ENCODE data around the gene GDAP1L1.

GDAP1L1 gene

DNA sequence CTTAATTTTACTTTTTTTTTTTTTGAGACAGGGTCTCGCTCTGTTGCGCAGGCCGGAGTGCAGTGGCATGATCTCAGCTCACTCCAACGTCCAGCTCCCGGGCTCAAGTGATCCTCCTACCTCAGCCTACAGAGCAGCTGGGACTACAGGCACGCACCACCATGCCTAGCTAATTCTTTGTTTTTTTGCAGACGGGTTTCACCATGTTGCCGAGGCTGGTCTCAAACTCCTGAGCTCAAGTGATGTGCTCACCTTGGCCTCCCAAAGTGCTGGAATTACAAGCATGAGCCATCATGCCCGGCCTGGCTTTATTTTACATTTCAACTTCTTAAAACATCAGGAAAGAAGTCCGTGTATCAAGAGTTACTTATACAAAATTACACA, 42.3 kb upstream of the GDAP1L1 start:
- no peak for DNase-seq (ENCODE audit: low read depth, low spot score)
- H3K36me3 ChIP-seq (ENCODE audit: insufficient read depth, insufficient read length, low read length) = peaks cover 58% of the 10 kb centered on the region
- no peaks in the 10 kb centered on the region for H3K4me1 ChIP-seq (ENCODE audit: insufficient read depth, insufficient read length)
- no peaks in the 10 kb centered on the region for H3K27me3 ChIP-seq (ENCODE audit: insufficient read depth, insufficient read length)
- TF ChIP-seq SUZ12 (IDR thresholded peaks at IDR 0.05; ENCODE audit: extremely low read depth, insufficient read depth, insufficient read length) (no peak), YY1 (IDR thresholded peaks at IDR 0.05; ENCODE audit: insufficient read depth, insufficient read length) (no peak), ZNF274 (IDR thresholded peaks at IDR 0.05; ENCODE audit: low read depth, low read length) (no peak)
- no peak overlapping the region for H3K4me3 ChIP-seq (ENCODE audit: insufficient read length, low read depth)
- H3K9me3 ChIP-seq (ENCODE audit: insufficient read depth, low read length) = no peaks in the 10 kb centered on the region
- no peak overlapping the region for H3K9ac ChIP-seq (ENCODE audit: insufficient read length, low read depth)

- no peaks in the 10 kb centered on the region for H3K9me3 ChIP-seq (ENCODE audit: insufficient read depth, low read length)
- peaks cover 45% of the 10 kb centered on the region for H3K36me3 ChIP-seq (ENCODE audit: insufficient read depth, insufficient read length, low read length)
- H3K27me3 ChIP-seq (ENCODE audit: insufficient read depth, insufficient read length) = no peaks in the 10 kb centered on the region
- TF ChIP-seq YY1 (IDR thresholded peaks at IDR 0.05; ENCODE audit: insufficient read depth, insufficient read length) (no peak), ZNF274 (IDR thresholded peaks at IDR 0.05; ENCODE audit: low read depth, low read length) (no peak), SUZ12 (IDR thresholded peaks at IDR 0.05; ENCODE audit: extremely low read depth, insufficient read depth, insufficient read length) (no peak)
- DNase-seq (ENCODE audit: low read depth, low spot score) = no peak
- H3K4me1 ChIP-seq (ENCODE audit: insufficient read depth, insufficient read length) = no peaks in the 10 kb centered on the region
- H3K9ac ChIP-seq (ENCODE audit: insufficient read length, low read depth) = no peak overlapping the region
- H3K4me3 ChIP-seq (ENCODE audit: insufficient read length, low read depth) = no peak overlapping the region
Observed at GRCh38 chr20:44206132-44206531, 41.0 kb upstream of the GDAP1L1 start.

DNA sequence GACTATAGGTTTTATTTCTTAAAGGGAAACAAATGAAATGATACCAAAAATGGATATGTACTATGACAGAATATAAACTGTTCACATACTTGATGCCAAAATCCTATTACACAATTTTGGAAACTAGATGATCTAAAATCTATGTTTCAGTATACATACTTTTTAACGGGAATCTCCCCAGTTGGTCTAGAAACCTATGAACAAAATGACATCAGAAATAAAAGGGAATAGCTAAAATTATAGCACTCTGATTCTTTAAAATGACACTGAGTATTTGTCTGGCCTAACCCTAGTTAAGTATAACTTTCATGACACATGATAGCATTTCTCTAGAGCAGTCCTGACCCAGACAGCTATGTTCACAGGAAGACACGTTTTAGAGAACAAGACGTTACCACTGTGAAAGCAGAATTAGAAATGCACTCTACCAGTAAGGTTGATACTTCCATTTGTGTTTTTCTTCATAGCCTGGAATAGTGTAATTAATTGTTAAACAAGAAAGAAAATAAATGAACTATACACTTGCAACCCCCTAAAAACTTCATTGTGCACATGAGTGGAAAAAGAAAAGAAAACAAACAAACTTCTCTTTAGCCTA, 39.9 kb upstream of the GDAP1L1 start:
- TF ChIP-seq ZNF274 (IDR thresholded peaks at IDR 0.05; ENCODE audit: low read depth, low read length) (no peak), YY1 (IDR thresholded peaks at IDR 0.05; ENCODE audit: insufficient read depth, insufficient read length) (no peak), SUZ12 (IDR thresholded peaks at IDR 0.05; ENCODE audit: extremely low read depth, insufficient read depth, insufficient read length) (no peak)
- Histone ChIP-seq H3K9me3 (ENCODE audit: insufficient read depth, low read length) (no peaks in the 10 kb centered on the region), H3K36me3 (ENCODE audit: insufficient read depth, insufficient read length, low read length) (peaks cover 34% of the 10 kb centered on the region), H3K27me3 (ENCODE audit: insufficient read depth, insufficient read length) (no peaks in the 10 kb centered on the region), H3K4me3 (ENCODE audit: insufficient read length, low read depth) (no peak overlapping the region), H3K4me1 (ENCODE audit: insufficient read depth, insufficient read length) (no peaks in the 10 kb centered on the region), H3K9ac (ENCODE audit: insufficient read length, low read depth) (no peak overlapping the region)
- DNase-seq (ENCODE audit: low read depth, low spot score) = no peak

- Histone ChIP-seq H3K27me3 (ENCODE audit: insufficient read depth, insufficient read length) (no peaks in the 10 kb centered on the region), H3K36me3 (ENCODE audit: insufficient read depth, insufficient read length, low read length) (peaks cover 26% of the 10 kb centered on the region), H3K9ac (ENCODE audit: insufficient read length, low read depth) (no peak overlapping the region), H3K4me1 (ENCODE audit: insufficient read depth, insufficient read length) (no peaks in the 10 kb centered on the region), H3K9me3 (ENCODE audit: insufficient read depth, low read length) (no peaks in the 10 kb centered on the region), H3K4me3 (ENCODE audit: insufficient read length, low read depth) (no peak overlapping the region)
- no peak for DNase-seq (ENCODE audit: low read depth, low spot score)
- TF ChIP-seq SUZ12 (IDR thresholded peaks at IDR 0.05; ENCODE audit: extremely low read depth, insufficient read depth, insufficient read length) = no peak
- no peak for TF ChIP-seq YY1 (IDR thresholded peaks at IDR 0.05; ENCODE audit: insufficient read depth, insufficient read length)
- TF ChIP-seq ZNF274 (IDR thresholded peaks at IDR 0.05; ENCODE audit: low read depth, low read length) = no peak
Observed at GRCh38 chr20:44208165-44208564, 38.9 kb upstream of the GDAP1L1 start.

DNA sequence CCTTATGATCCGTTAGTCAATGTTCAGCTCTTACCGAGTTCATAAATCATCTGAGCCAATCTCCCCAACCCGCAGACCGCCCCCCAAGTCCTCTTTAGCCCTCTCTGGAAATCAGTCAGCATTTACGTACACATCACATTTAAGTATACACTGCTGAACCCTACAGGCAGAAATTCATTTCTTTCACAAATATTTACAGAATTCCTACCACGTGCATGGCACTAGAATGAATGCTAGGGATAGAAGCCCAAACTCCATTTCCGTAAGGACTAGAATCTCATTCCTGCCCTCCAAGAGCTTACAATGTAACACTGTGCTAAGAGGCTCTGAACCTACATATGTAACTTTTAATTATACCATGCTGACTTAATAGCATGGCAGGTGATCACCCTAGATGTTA, 38.3 kb upstream of the GDAP1L1 start:
- Histone ChIP-seq H3K27me3 (ENCODE audit: insufficient read depth, insufficient read length) (no peaks in the 10 kb centered on the region), H3K9me3 (ENCODE audit: insufficient read depth, low read length) (no peaks in the 10 kb centered on the region), H3K9ac (ENCODE audit: insufficient read length, low read depth) (peak overlapping the region; percentile 37), H3K36me3 (ENCODE audit: insufficient read depth, insufficient read length, low read length) (peaks cover 24% of the 10 kb centered on the region), H3K4me3 (ENCODE audit: insufficient read length, low read depth) (peak overlapping the region; percentile 94), H3K4me1 (ENCODE audit: insufficient read depth, insufficient read length) (no peaks in the 10 kb centered on the region)
- TF ChIP-seq ZNF274 (IDR thresholded peaks at IDR 0.05; ENCODE audit: low read depth, low read length) (no peak), YY1 (IDR thresholded peaks at IDR 0.05; ENCODE audit: insufficient read depth, insufficient read length) (no peak), SUZ12 (IDR thresholded peaks at IDR 0.05; ENCODE audit: extremely low read depth, insufficient read depth, insufficient read length) (no peak)
- DNase-seq (ENCODE audit: low read depth, low spot score) = no peak

DNA sequence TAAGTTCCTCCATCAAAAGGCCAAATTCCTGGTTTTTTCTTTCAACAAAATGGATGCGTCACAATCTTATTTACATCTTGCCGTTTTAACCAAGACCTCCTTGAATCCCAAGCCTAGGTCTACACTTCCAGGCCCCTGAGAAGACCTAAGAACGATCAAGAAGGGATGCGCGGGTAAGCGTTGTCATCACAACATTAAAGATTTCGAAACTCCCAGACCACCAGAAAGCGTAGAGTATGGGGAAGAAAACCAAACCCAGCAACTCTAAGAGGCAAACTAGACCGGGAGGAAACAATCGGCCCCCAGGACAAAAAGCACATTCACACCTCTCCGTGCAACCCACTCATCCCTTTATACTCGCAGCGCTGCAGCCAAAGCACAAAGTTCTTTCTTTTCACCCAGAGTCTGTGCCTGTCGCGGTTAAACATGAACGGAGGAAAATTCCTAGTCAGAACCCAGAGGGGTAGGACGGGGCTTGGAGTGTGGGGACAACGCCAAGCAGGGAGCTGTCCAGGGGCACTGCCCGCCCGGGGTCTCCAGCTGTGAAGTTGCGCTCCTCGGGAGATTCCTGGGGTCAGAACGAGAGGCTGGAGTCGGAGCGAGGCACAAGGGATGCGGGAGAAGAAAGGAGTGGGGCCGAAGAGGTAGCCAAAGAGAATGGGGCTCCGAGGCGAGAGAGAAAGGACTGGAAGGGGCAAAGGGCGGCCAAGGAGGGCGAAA, 37.3 kb upstream of the GDAP1L1 start:
- TF ChIP-seq YY1 (IDR thresholded peaks at IDR 0.05; ENCODE audit: insufficient read depth, insufficient read length) (no peak), SUZ12 (IDR thresholded peaks at IDR 0.05; ENCODE audit: extremely low read depth, insufficient read depth, insufficient read length) (no peak), ZNF274 (IDR thresholded peaks at IDR 0.05; ENCODE audit: low read depth, low read length) (no peak)
- Histone ChIP-seq H3K27me3 (ENCODE audit: insufficient read depth, insufficient read length) (no peaks in the 10 kb centered on the region), H3K9me3 (ENCODE audit: insufficient read depth, low read length) (no peaks in the 10 kb centered on the region), H3K4me1 (ENCODE audit: insufficient read depth, insufficient read length) (no peaks in the 10 kb centered on the region), H3K9ac (ENCODE audit: insufficient read length, low read depth) (peak overlapping the region; percentile 96), H3K36me3 (ENCODE audit: insufficient read depth, insufficient read length, low read length) (peaks cover 19% of the 10 kb centered on the region), H3K4me3 (ENCODE audit: insufficient read length, low read depth) (peak overlapping the region; percentile 94)
- DNase-seq (ENCODE audit: low read depth, low spot score) = no peak

- no peaks in the 10 kb centered on the region for H3K27me3 ChIP-seq (ENCODE audit: insufficient read depth, insufficient read length)
- no peak for TF ChIP-seq ZNF274 (IDR thresholded peaks at IDR 0.05; ENCODE audit: low read depth, low read length)
- no peak for TF ChIP-seq SUZ12 (IDR thresholded peaks at IDR 0.05; ENCODE audit: extremely low read depth, insufficient read depth, insufficient read length)
- TF ChIP-seq YY1 (IDR thresholded peaks at IDR 0.05; ENCODE audit: insufficient read depth, insufficient read length) = no peak
- H3K4me1 ChIP-seq (ENCODE audit: insufficient read depth, insufficient read length) = no peaks in the 10 kb centered on the region
- peak within 1 kb of the TSS; percentile 94 for H3K4me3 ChIP-seq (ENCODE audit: insufficient read length, low read depth)
- peak; percentile 95 for DNase-seq (ENCODE audit: low read depth, low spot score)
- H3K36me3 ChIP-seq (ENCODE audit: insufficient read depth, insufficient read length, low read length) = peaks cover 12% of the 10 kb centered on the region
- H3K9me3 ChIP-seq (ENCODE audit: insufficient read depth, low read length) = no peaks in the 10 kb centered on the region
- peak within 1 kb of the TSS; percentile 96 for H3K9ac ChIP-seq (ENCODE audit: insufficient read length, low read depth)
Observed at GRCh38 chr20:44210406-44211176, 36.5 kb upstream of the GDAP1L1 start, which contains the start of gene OSER1. TSS of gene OSER1 (minus strand) at chr20:44210771. CDS start at chr20:44206957, 3,814 bp downstream.

All from NT2/D1 (cell line).